NCI-H1105 (cell line): Measurements from ENCODE around the gene L3MBTL4.

ENCODE experiments used
- DNase-seq: peaks from one replicate; lab custom pipeline; 2025; lab: John Stamatoyannopoulos, UW

Gene L3MBTL4

DNA sequence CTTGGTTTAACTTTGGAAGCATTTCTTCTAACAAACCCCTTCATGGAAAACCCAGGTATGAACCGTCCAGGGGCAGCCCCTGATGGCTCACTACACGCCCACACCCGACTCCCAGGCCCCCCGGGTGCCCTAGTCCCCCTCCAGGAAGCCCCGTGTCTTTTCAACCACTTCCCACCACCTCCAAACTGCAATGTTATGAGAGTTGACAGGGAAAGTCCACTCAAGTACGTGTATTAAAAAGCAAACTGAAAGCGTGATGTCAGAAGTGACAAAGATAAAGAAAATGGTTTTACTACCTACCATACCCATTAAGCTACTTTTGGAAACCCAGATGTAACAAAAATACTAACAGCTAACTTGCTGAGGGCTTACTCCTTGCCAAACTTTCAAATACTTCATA lies 51.5 kb downstream of the L3MBTL4 start:
- no peak for DNase-seq

DNA sequence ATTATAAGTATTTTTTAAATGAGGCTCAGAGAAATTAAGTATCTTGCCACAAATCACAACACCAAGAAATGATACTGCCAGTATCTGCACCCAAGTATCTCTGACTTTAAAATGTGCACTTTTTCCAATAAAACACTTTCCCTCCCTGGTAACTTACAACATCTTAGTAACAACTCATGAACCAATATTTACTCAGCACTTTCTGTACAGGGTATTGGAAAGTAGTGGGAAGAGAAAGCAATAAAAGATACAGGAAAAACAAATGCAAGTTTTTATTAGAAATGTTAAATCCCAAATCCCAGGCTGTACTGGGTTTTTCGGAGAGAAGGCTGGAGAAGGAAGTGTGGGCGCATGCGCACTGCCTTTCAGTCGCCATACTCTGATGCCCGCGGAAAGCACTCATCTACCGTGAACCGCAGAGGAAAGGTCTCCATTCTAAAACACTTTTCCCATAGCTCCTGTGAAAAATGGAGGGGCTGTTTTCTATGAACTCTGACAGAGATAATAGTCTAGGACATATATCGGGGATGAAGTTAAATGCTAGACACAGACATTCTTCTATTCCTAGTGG lies 52.1 kb downstream of the L3MBTL4 start:
- no peak for DNase-seq

DNA sequence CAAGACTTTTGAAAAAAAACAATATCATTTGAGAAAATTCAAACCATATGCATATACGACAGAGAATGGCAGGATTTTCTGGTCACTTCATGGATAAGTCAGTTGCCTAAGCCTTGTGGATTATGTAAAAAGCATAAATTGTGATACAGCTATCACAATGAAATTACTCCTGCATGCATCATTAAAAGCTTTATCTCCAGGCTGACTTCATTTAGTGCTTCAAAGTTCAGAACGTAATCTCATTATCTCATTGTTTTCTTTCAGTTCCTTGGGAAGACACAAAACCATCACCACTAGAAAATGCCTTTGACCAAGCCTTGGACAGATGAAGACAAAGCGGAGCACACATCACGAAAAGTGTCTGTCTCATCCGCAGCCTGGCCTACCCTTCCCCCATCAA lies 57.0 kb downstream of the L3MBTL4 start:
- no peak for DNase-seq

GRCh38 chr18:6355789-6356589 lies 58.7 kb downstream of the L3MBTL4 start:
- no peak for DNase-seq

DNA sequence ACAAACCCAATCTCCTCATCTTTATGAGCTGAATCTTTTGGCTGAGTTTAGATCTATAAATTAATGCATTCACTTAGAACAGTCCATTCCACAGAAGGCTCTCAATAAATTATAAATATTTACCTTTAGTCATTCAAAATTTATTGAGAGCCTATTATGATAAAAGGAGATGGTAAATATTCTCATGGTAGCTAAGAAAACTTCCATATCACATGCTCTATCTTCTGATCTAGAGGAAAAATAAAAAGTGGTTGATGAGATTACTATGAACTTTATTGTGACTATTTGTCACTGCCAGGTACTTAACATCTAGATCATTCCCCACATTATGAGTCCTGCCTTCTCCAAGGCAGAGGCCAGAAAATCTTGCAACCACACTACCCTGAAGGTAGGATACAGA lies 62.4 kb downstream of the L3MBTL4 start:
- DNase-seq = no peak

- no peak for DNase-seq
These were observed 71.7 kb downstream of the L3MBTL4 start for GRCh38 chr18:6342990-6343389.

GRCh38 chr18:6341709-6342108 lies 73.0 kb downstream of the L3MBTL4 start:
- no peak for DNase-seq

DNA sequence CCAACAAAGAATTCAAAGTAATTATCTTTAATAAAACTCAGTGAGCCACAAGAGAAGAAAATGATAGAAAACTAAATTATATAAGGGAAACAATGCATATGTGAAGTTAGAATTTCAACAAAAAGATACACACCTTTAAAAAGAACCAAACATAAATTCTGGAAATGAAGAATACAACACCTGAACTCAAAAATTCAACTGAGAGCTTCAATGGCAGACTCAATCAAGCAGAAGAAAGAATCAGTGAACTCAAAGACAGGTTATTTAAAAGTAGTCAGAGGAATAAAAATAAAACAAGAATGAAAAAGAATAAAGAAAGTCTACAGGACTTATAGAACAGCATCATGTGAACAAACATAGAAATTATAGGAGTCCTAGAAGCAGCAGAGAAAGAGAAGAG lies 73.4 kb downstream of the L3MBTL4 start:
- no peak for DNase-seq

DNA sequence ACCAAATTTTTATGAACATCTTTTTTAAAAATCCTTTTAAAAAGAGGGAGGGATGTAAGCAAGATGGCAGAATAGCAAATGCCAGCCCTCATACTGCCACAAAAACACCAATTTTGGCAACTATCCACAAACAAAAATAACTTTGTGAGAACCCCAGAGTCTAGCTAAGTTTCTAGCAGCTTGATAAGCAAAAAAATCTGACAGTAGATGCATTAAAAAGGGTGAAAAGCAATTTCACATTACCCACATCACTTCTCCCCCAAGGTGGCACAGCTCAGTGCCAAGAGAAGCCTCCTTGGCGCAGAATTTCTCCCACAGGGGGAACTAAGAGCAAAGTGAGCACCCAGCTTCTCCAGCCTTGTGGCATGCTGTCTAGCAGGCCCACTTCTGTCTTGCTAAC lies 74.6 kb downstream of the L3MBTL4 start:
- no peak for DNase-seq

DNA sequence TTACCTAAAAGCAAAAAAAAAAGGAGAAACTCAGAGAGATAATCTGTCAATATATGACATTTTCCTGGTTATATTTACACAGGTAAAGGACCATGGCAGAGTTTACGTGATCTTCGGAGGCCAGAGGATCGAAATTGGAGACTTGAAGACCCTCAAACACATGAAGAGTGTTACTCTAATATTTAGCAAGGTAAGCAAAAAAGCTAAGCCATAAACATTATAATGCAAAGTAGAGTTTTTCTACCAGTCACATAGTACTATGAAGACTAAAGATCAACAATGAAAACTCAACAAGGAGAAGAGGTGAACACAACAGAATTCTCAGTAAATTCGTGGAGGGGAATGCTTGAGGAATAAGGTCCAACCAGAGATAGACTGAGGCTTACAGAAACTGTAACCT lies 78.5 kb downstream of the L3MBTL4 start:
- no peak for DNase-seq

GRCh38 chr18:6333981-6334380 lies 80.7 kb downstream of the L3MBTL4 start:
- DNase-seq = no peak

GRCh38 chr18:6331872-6332271 lies 82.8 kb downstream of the L3MBTL4 start:
- no peak for DNase-seq

GRCh38 chr18:6330786-6331185 lies 83.9 kb downstream of the L3MBTL4 start:
- DNase-seq = no peak

- no peak for DNase-seq
These were observed 86.1 kb downstream of the L3MBTL4 start for GRCh38 chr18:6328621-6329010.

DNA sequence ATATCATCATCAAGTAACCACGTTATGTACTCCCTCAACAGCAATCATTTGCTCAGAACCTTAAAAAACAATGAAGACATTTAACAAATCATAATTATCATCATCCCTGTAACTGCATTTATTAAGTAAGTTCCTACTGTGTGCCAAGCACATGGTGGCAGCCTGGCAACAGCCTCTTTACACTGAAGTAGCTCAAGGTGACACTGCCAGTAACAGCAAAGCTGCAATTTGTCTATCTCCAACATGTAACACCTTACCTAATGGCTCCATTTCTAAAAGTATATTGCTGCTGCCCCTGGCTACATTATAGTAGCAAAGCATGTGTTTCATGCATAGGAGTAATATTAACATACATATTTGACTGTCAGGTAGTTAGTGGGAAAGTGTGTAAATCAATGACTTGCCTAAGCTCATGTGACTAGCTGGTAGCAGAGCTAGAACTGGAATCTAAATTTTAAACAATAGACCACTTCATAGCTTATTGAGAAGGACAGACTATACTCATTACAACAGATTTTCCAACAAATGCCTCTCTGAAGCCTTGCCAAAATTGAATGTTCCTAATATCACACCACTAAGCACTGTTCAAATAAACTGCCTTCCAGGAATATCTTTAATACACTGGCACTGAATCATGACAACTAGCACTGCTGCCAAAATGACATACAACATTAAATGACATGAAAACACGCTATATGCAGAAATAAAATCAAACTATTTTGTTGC lies 86.7 kb downstream of the L3MBTL4 start:
- peak; percentile 48 for DNase-seq

DNA sequence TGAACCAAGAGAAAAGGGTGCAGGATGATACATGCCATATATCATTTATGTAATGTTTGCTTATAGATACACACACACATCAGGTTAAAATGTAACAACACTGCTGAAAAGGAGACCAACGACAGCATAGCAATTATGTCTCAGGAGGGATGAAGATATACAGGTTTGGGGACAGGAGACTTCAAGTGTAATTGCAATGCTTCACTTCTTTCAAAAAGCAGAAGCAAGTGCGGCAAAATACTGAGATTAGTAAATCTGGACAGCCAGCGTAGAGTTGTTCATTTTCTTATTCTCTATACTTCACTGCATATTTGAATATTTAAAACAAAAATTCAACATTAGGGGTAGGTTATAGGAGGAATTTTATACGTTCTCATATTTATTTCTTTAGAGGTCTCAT lies 87.2 kb downstream of the L3MBTL4 start:
- no peak for DNase-seq

GRCh38 chr18:6326566-6326965 lies 88.1 kb downstream of the L3MBTL4 start:
- DNase-seq = no peak

DNA sequence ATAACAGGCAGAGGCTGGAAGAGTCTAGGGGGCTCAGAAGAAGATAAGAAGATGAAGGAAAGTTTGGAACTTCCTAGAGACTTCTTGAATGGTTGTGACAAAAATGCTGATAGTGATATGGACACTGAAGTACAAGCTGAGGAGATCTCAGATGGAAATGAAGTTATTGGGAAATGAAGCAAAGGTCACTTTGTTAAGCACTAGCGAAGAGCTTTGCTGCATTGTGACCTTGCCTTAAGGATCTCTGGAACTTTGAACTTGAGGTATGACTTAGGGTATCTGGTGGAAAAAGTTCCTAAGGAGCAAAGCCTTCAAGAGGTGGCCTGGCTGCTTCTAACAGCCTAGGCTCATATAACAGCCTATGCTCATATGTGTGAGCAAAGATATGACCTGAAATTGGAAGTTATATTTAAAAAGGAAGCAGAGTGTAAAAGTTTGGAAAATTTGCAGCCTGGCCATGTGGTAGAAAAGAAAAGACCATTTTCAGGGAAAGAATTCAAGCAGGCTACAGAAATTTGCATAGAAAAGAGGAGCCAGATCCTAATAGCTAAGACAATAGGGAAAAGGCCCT lies 91.3 kb downstream of the L3MBTL4 start:
- DNase-seq = no peak

- no peak for DNase-seq
These were observed 99.0 kb downstream of the L3MBTL4 start for GRCh38 chr18:6315517-6316331.

DNA sequence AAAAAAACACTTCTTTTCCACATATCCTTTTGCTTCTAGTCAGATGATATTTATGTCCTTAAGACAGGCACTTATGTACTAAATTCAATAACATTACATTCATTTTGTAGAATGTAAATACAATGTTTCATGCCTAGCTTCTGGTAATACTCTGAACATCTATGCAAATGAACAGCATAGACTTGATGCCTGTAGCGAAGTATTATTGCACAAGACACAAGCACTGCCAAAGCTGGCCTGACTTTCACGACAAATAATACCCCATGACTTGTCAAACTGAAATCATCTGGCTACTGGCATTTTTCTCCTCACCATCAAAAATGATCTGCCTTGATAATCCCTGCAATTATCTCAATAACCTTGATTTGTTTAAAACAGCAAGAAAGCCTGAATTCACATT lies 101.3 kb downstream of the L3MBTL4 start:
- no peak for DNase-seq

GRCh38 chr18:6311456-6312215 lies 103.1 kb downstream of the L3MBTL4 start:
- DNase-seq = no peak
